Activated CD8-positive, alpha-beta memory T cell treated with anti-CD3 and anti-CD28 coated beads for 4 hours (primary cell): ENCODE measurements around the gene ANKMY1.

Source experiments
- DNase-seq, 2 donors: peaks; one replicate each; pipeline ENCODE4 v3.0.0-alpha.2; 2020; ENCODE audit warnings: low read depth in 2 of 2

ANKMY1 gene

GRCh38 chr2:240460781-240461431, 96.9 kb downstream of the ANKMY1 start:
- no peak for DNase-seq

GRCh38 chr2:240460253-240460711, 97.5 kb downstream of the ANKMY1 start:
- no peak for DNase-seq

- DNase-seq: no peak
Observed at GRCh38 chr2:240459401-240460252, 98.2 kb downstream of the ANKMY1 start.

GRCh38 chr2:240458900-240459391, 98.8 kb downstream of the ANKMY1 start:
- DNase-seq: no peak

GRCh38 chr2:240458044-240458899, 99.5 kb downstream of the ANKMY1 start:
- no peak for DNase-seq

- DNase-seq: no peak
Observed at GRCh38 chr2:240457223-240458043, 100.4 kb downstream of the ANKMY1 start.

- no peak for DNase-seq
Observed at GRCh38 chr2:240456447-240457222, 101.2 kb downstream of the ANKMY1 start.

- no peak for DNase-seq
Observed at GRCh38 chr2:240455647-240456446, 101.9 kb downstream of the ANKMY1 start.

- no peak for DNase-seq
Observed at GRCh38 chr2:240455272-240455646, 102.5 kb downstream of the ANKMY1 start.

GRCh38 chr2:240454106-240454901, 103.5 kb downstream of the ANKMY1 start:
- no peak for DNase-seq

- no peak for DNase-seq
Observed at GRCh38 chr2:240453461-240454105, 104.2 kb downstream of the ANKMY1 start.

GRCh38 chr2:240452462-240453256, 105.1 kb downstream of the ANKMY1 start:
- no peak for DNase-seq

GRCh38 chr2:240451791-240452461, 105.9 kb downstream of the ANKMY1 start:
- no peak for DNase-seq

GRCh38 chr2:240451108-240451611, 106.6 kb downstream of the ANKMY1 start:
- DNase-seq: no peak

GRCh38 chr2:240450532-240451107, 107.2 kb downstream of the ANKMY1 start:
- no peak for DNase-seq
